CD4-positive, alpha-beta T cell treated with Interleukin-1 beta for 1 hour (primary cell): ENCODE data around the gene DHRS3.
"Not testable (repeated sequence)": the region's sequence is repeated elsewhere in the genome, so short reads cannot be mapped to it uniquely, and the experiment has no call there.

ENCODE experiments used
- DNase-seq, 2 donors: peaks; one replicate each; pipeline ENCODE4 v3.0.0-alpha.2; 2020 to 2022

Gene DHRS3

DNA sequence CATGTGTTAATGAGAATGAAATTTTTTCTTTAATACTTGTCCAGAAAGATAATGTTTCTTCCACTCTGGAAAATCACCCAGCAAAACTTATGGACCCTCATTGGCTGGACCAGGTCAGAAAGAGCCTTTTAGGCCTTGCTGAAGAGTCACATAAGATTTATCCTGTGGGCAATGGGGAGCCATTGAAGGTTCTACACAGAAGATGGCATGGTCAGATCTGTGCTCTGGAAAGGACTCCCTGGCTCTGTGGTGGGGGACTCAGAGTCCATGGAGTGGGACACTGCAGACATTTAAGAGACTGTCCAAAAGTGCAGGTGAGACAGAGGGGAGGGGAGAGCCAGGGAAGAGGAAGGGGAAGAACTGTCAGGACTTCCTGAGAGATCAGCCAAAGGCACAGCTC, 66.4 kb downstream of the DHRS3 start:
- DNase-seq: no peak

DNA sequence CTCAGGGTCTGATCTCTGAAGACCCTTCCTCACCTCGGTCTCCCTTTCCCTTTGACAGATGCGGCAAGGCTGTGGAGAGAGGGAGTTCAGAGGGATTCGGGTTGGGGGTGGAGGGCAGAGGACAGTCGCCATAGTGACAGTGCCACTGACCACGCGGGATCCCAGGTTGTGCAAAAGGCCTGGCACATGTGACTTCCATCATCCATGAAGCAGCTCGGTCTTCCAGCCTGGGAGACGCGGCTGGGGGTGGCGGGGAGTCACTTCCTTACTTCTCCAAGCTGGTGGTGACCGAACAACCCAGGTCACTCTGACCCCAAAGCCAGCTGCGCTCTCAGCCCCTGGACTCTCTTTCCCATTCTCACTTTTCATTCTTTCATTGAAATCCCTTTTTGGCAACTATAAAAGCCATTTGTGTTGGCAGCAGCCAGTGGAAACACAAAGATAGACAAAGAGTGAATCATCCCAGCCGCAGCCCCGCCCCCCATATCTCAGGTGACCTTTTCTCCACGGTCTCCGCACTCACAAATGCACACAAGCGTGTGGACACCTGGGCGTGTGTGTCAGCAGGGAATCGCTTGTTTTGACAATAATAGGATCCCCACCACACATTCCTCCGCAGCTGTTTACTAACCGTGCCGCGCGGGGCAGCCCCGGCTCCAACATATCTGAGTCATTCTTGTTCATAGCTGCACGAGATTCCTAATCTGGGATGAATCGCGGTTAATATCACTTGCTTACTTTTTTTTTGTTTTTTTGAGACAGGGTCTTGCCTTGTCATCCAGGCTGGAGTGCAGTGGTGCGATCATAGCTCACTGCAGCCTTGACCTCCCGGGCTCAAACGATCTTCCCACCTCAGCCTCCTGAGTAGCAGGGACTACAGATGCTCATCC, 68.3 kb downstream of the DHRS3 start:
- DNase-seq: no peak

DNA sequence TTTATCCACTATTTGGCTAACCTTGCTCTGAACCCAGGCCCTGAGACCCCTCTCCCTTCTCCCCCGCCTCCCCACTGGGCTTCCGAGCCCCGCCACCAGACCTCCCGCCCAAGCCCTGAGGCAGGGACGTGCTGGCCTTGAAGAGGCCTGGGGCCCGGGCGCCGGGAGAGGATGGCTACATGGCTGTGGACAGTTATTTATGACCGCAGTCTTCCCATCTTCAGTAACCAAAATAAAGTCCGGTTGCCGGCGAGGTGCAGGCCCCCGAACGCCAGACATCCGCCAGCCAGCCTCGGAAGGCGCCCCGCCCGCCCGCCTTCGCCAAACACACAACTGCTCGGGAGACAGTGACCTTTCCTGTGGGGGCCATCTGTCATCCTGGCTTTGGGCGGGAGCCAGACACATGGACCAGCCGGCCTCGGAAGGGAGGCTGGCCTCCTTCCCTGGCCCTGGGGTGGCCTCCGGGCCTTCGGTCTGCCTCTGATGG, 69.0 kb downstream of the DHRS3 start:
- no peak for DNase-seq

DNA sequence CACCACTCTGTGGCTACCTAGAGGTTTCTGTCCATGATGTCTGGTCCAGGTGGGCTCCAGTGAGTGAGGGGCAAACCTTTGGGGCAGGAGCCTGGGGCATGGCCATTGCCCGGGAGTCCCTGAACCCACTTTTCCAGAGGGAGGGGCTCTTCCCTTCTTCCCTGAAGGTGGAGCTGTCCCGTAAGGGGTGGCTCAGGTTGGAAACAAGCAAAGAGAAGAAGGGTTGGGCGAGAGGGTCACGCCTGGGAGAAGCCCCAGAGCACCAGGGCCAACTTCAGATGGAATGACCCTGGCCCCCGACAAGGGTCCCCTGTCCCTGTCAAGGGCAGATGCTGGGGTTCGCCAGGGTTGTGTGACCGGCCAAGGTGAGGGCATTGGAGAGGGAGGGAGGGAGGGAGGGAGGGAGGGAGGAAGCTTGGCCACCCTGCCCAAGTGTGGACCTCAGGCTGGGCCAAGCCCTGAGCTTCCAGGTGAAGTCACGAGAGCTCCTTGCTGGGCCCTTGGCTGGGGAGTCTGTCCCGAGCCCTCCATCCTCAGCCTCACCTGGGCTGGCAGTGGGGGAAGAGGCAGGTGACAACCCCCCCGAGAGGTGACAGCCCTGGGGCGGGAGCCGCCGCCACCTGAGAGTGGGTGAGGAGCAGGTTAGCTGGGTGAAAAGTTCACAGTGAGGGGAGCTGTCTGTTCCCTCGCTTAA, 69.6 kb downstream of the DHRS3 start:
- no peak for DNase-seq

DNA sequence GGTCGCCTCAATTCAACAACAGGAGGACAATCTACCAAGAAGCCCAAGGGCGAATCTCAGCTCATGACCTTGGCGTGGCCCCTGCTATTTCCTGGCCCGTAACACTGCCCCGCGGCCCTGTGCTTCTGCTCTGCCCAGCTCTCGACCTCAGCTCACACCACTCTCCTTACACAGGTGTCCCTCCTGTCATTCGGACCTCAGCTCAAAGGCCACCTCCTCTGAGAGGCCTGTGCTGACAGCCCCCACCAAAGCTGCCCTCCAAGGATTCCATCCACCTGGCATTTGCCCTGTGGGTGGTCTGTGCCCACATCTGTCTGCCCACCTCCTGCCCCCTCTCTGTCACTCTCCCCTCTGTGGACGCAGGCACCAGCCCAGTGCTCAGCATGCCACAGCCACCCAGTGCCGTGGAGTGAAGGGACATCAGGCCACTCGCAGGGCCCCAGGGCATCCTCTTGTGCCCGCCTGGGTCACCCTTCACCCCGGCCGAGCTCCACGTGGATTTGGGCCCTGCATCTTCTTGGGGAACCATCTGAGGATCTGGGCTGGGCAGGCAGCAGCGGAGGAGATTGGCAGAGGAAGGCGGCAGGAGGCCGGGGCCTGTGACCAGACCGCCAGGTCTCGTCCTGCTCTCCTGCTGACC, 70.3 kb downstream of the DHRS3 start:
- DNase-seq: no peak

DNA sequence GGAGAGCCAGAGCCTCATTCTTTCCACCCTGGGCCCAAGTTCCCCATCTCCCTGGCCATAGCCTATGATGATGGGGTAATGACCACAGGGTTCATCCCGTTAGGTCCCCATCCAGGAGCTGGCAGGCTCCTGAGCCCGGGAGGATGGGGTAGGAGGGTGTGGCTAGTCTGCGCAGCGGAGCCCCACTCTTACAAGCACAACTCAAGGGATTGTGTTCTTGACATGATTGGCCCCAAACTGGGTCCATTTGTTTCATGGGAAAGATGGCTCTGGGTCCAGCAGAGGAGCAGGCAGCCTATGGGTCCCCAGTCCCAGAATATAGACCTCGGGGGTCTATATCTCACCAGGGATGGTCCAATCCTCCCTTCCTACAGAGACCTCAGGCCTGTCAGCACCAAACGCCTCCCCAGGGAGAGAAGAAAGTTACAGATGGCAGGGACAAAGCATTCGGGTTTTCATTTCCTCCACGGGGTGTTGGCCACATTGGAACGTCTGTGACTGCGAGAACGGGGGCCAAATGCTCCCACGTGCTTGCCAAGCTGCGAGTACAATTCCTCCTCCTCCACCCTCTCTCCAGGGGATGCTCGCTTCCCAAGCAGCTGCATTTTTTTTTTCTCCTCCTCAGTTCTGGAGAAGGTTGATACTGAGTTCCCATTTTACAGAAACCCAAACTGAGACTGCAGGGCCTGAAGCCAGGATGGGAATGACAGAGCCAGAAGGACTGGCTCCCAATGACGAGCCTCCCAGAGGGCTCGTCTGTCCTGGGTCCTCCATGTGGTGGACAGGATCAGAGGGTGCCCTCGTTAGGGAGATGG, 71.0 kb downstream of the DHRS3 start:
- no peak for DNase-seq

DNA sequence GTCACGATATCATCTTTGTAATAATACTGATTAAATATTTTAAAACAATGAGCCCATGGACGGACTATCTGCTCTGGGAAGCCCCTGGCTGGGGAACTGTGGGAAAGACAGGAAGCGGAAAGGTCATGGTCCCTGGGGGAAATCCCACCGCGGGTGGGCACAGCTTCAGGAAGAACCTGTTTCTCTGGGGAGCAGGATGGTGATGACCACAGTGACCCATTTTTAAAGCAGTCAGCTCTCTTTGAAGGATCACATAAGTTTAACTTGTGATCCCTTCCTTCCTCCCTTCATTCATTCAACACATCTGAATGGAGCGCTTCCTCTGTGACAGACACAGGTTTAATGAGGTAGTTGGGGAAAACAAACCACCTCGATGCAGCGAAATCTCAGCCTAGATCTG, 73.0 kb downstream of the DHRS3 start:
- DNase-seq: no peak

DNA sequence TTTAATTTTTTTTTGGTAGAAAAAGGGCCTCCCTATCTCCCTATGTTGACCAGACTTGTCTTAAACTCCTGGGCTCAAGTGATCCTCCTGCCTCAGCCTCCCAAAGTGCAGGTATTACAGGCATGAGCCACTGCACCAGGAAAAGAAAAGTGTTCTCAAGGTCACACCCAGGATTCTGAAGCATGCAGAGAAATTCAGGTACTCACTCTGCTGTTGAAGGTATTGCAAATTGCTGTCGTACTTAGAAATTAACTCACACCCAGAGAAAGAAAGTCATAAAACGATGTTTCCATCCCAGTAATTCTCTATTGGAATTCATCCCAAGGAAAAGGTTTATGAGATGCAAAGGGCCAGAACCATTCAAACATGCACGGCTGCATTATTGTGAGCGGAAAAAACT, 73.7 kb downstream of the DHRS3 start:
- no peak for DNase-seq

DNA sequence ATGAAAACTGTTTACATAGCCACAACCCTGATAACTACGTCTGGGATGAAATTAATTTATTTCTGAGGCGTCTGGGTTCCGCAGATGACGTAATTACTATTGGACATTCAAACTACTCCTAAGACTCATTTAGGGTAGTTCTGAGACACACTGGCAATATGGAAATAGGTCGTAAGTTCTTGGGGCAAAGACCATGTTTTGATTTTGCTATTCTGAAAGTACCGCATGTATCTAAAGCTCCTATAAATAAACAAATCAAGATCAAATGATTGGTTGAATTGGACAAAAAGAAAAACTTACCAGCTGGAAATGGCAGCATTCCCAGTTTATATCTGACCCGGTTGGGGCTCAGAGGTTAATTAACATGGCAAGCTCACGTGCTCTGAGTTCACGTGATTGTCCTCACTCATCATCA, 74.3 kb downstream of the DHRS3 start:
- no peak for DNase-seq

DNA sequence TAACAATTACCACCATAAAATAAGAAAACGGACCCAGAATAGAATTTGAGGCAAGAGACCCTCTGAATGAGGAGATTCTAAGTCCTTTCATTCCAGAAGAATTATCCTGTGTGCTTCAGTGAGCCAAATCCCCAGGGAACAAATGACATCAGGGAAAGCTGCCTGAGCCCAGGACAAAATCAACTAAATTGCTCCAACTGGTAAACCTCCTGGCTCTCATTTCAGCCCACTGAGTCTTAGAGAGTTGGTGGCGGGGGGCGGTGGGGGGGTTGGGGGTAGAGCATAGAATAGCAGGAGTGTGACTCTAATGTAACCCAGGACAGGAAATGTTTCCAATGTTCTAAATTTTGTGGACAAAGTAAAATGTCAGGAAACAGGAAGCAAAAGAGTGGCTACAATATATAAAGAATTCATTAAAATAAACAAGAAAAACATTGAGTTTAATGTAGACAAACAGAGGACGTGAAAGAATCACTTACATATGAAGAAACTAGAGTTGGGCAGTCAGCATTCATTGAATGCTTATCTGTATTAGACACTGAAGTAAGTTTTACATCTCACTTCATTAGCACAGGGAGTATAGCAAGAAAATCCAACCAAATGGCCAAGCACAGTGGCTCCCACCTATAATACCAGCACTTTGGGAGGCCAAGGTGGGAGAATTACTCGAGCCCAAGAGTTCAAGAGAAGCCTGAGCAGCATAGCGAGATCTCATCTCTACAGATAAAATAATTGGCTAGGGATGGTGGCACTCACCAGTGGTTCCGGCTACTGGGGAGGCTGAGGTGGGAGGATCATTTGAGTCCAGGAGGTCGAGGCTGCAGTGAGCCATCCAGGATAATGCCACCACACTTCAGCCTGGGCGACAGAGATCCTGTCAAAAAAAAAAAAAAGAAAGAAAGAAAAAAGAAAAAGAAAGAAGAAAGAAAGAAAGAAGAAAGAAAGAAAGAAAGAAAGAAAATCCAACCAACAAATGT, 75.1 kb downstream of the DHRS3 start:
- DNase-seq: no peak

DNA sequence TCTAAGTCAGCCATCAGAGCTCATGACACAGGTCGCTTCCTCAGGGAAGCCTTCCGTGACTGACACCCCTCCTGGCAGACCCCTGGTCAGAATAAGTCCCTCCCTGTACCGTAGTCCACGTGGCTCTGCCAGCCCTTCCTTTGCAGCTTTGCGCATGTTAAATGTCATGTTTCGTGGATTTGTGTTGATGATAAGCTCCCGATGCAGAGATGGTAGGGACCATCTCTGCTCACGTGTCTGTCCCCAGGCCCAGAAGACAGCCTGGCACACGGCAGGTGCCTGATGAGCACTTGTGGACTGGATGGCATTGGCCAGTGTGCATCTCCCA, 75.9 kb downstream of the DHRS3 start:
- DNase-seq: no peak

DNA sequence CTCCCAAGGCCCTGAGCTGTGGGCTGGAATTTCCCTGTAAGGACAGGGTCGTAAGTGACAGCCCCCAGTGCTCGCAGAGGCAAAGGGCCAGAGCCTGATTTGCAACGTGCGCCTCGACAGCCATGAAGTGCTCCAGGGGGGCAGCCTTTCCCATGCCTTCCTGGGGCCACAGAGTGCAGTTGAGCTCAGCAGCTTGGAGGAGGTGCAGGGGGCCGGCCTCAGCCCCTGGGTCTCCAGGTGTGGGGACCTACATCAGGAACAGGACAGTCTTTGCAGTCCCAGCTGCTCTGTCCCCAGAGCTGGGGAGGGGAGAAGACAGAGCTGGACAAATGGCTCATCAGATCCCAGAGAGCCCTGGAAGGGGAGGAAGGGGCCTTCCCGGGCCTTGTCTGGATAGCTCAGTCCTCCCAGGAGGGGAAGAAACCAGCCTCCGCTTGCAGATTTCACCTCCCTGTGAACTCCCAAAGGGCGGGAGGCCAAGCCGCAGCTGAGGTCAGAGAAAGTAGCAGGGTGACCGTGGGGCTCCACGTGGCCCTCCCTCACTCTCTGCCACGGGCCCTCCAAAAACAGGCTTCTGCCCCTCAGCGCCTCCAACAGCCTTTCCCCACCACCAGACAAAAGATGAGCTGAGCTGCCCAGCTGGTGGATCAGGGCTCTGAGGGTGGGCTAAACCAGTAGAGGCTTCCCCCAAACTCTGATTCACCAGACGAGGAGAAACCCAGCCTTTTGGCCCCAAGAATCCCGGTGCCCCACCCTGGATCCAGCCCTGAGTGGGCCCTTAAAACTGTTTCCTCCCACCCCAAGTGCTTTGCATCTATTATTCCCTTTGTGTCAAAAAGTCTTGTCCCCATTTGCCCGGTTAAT, 76.5 kb downstream of the DHRS3 start:
- DNase-seq: no peak

DNA sequence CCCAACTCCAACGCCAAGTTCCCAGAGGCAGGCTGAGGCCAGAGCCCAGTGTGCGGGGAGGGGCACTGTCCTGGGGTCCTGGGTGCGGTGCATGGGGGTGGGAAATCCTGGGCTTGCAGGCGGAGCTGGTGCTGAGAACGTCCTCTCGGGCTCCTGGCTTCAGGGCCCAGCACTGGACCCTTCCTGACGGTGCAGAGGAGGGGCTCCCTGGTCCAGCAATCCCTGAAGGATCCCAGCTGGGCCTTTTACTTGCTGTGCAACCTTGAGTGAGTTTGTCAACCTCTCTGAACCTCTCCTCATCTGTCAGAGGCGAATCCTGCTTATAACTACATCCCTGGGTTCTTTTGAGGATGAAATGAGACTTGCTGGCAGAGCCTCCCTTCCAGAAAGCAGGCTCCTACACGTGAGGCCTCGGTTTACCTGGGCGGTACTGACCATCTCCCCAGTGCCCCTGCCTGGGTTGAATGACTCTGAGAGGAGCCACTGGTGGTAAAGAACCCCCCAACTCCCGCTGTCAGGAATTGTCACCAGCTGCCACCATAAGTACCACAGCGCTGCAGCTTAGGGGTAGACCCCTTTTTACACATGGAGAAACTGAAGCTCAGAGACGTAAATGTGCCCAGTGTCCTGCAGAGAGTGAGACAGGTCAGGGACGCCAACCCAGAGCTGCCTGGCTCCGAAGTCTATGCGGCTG, 77.3 kb downstream of the DHRS3 start:
- no peak for DNase-seq

DNA sequence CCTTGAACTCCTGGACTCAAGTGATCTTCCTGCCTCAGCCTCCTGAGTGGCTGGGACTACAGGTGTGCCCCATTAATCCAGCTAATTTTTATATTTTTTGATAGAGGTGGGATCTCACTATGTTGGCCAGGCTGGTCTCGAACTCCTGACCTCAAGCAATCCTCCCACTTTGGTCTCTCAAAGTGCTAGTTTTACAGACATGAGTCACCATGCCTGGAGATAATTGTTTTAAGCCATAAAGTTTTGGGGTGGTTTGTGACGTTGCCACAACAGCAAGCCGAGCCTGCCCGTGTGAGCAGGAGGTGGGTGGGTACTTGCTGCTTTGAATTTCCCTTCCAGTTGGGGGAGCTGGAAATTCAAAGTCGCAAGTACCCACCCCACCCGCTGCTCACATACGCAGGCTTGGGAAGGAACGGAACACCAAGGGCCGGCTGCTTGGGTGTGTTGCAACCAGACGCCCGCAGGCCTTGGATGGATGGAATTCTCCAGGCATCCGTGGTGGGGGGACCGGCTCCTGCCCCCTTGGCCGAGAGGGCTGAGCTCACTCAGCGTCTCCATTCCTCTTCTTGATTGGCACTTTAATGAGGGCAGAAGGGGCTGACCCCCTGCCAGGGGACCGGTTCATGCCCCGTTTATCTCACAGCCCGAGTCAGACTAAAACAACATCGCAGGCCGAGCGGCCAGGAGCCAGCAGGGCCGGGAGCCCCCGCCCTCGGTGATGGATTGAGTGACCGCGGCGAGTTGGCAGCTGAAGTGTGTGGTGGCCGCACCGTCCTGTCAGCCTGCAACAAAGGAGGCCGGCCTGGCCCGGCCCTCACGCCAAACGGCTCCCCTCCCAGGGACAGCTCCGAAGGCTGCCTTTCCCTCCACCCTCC, 78.1 kb downstream of the DHRS3 start:
- DNase-seq: no peak

DNA sequence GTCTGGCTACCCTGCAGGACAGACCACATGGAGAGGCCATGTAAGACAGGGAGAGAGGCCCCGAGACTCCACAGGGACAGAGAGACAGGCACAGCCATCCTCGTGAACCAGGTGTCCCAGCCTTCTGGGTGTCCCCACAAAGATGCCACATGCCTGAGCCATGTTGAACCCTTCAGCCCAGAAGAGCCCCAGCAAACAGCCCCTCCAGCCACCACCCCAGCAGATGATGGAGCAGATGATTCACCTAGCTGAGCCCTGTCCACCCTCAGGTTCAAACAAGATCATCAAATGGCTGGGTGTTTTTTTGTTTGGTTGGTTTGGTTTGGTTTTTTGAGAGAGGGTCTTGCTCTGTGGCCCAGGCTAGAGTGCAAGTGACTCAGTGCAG, 78.7 kb downstream of the DHRS3 start:
- DNase-seq: no peak

DNA sequence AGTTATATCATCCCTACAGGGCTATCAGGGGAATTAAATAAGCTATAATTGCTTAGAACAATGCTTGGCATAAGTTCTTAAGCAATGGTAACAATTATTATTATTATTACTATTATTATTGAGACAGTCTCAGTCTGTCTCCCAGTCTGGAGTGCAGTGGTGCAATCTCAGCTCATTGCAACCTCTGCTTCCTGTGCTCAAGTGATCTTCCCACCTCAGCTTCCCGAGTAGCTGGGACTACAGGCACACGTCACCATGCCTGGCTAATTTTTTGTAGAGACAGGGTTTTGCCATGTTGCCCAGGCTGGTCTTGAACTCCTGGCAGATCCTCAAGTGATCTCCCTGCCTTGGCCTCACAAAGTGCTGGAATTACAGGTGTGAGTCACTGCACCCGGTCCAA, 79.5 kb downstream of the DHRS3 start:
- not testable (repeated sequence) for DNase-seq

DNA sequence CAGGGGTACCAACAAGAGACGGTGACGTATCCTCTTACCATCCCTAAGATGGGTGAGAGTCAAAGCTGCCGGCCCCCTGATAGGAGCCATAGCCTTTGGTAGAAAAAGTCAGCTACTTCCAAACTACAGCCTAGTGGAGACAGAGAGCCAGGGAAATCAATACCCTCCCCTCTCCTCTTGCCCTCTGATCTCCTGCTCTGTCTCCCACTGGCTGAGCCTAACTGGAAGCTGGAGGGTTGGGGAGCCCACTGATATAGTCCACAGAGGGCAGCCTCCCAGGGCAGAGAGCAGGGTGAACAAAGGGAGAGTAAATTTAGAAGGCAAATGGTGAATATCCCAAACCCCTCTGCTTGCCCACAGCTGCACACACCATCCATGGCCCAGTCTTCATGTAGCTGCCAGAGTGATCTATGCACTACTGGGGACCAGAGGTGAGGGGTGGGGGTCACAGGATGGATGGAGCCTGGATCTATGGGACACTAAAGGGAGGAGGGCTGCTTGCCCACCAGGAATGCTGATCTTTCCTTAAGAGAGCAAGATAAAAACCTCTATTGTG, 80.0 kb downstream of the DHRS3 start:
- no peak for DNase-seq

DNA sequence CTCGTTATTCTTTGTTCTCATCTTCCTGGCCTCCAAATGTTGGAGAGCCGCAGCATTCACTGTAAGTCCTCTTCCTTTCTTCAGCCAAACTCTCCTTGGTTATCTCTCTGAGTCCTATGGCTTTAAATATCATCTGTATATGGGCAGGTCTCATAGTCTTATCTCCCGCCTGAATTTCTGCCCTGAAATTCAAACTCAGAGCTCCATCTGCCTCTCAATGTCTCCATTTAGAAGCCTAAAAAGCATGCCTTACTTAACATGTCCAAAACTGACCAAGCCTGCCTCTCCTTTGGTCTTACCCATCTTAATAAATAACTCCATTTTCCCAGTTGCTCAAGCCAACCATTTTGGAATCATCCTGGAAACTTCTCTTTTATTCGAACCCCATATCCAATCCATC, 80.7 kb downstream of the DHRS3 start:
- DNase-seq: no peak
